HepG2 (cell line): ENCODE data around the gene HSPA1B. TPM values are rescaled to one million over a fixed set of nuclear protein-coding genes. Genes with fewer than 3 reads are reported as not detected.

Source experiments
- AGO1 ChIP-seq: fragments of 200-400 bp; formaldehyde crosslinking; IDR thresholded peaks from 2 replicates; pipeline ENCODE4 v1.6.1; 2017; ENCODE audit warnings: mild to moderate bottlenecking, low read depth, low read length, moderate library complexity; ENCODE audit not compliant: poor library complexity, severe bottlenecking
- AHR ChIP-seq: IDR thresholded peaks from 2 replicates; pipeline ENCODE4 v1.6.1; 2018; ENCODE audit warnings: missing genetic modification reagents, missing compliant biosample characterization
- FLYWCH1 ChIP-seq: sonication (generic); formaldehyde crosslinking; IDR thresholded peaks from 2 replicates; pipeline ENCODE4 v1.8.1; 2023; ENCODE audit warnings: mild to moderate bottlenecking, missing genetic modification reagents
- HNF1A ChIP-seq, 2 experiments: sonication (generic) in 1 of 2; formaldehyde crosslinking in 1 of 2; IDR thresholded peaks; 2 replicates each; pipeline versions ENCODE4 v1.4.0 to v1.6.1; 2016 to 2020; ENCODE audit warnings: borderline replicate concordance in 1 of 2, low read depth in 1 of 2, mild to moderate bottlenecking in 1 of 2, missing genetic modification reagents in 1 of 2
- MED8 ChIP-seq: sonication (generic); formaldehyde crosslinking; IDR thresholded peaks from 2 replicates; pipeline ENCODE4 v1.8.1; 2023; ENCODE audit warnings: mild to moderate bottlenecking, missing genetic modification reagents; ENCODE audit not compliant: insufficient replicate concordance
- MTF1 ChIP-seq: sonication (generic); formaldehyde crosslinking; IDR thresholded peaks from 2 replicates; pipeline ENCODE4 v1.5.0; 2020; ENCODE audit warnings: missing genetic modification reagents
- NR0B2 ChIP-seq: sonication (generic); formaldehyde crosslinking; IDR thresholded peaks from 2 replicates; pipeline ENCODE4 v1.4.0; 2020; ENCODE audit warnings: mild to moderate bottlenecking, missing genetic modification reagents
- POLR2AphosphoS5 ChIP-seq: IDR thresholded peaks from 2 replicates; pipeline ENCODE4 v1.6.1; 2012; ENCODE audit warnings: low read depth, low read length
- POLR2G ChIP-seq: fragments of 200-400 bp; formaldehyde crosslinking; IDR thresholded peaks from 2 replicates; pipeline ENCODE4 v1.6.1; 2018; ENCODE audit warnings: mild to moderate bottlenecking, low read depth, low read length, moderate library complexity
- TGIF2 ChIP-seq: IDR thresholded peaks from 2 replicates; pipeline ENCODE4 v1.6.1; 2016; ENCODE audit warnings: control low read depth, missing compliant biosample characterization
- ZFP90 ChIP-seq: sonication (generic); formaldehyde crosslinking; IDR thresholded peaks from 2 replicates; pipeline ENCODE4 v1.8.0; 2022; ENCODE audit warnings: missing genetic modification reagents, mild to moderate bottlenecking, inconsistent platforms, borderline replicate concordance
- ZNF142 ChIP-seq: sonication (generic); formaldehyde crosslinking; IDR thresholded peaks from 2 replicates; pipeline ENCODE4 v1.4.0; 2020; ENCODE audit warnings: missing genetic modification reagents
- ZNF263 ChIP-seq: sonication (generic); formaldehyde crosslinking; IDR thresholded peaks from 2 replicates; pipeline ENCODE4 v1.4.0; 2020; ENCODE audit warnings: missing genetic modification reagents
- ZNF335 ChIP-seq: sonication (generic); formaldehyde crosslinking; IDR thresholded peaks from 2 replicates; pipeline ENCODE4 v1.4.0; 2020; ENCODE audit warnings: missing genetic modification reagents
- ZNF350 ChIP-seq: sonication (generic); formaldehyde crosslinking; IDR thresholded peaks from 2 replicates; pipeline ENCODE4 v1.4.0; 2020; ENCODE audit warnings: mild to moderate bottlenecking, low read depth, missing genetic modification reagents, borderline replicate concordance
- ZNF354B ChIP-seq: sonication (generic); formaldehyde crosslinking; IDR thresholded peaks from 2 replicates; pipeline ENCODE4 v1.8.0; 2022; ENCODE audit warnings: mild to moderate bottlenecking, missing genetic modification reagents
- polyA plus RNA-seq, 8 experiments: library from polyadenylated mRNA; depleted of rRNA in 3 of 8; stranded (reverse) in 7 of 8; unstranded in 1 of 8; fragments of >200 nt; fragmentation: Illumina TruSeq in 4 of 8; extraction: Trizol in 4 of 8; gene quantifications; 2 replicates each; pipeline versions ENCODE4 v1.2.1 to v1.2.3, GENCODE V29; 2011 to 2016; ENCODE audit warnings: low read depth in 4 of 8, missing spikeins in 1 of 8, mixed read lengths in 1 of 8; ENCODE audit not compliant: insufficient read depth in 1 of 8
- total RNA-seq, 5 experiments: library from RNA; depleted of rRNA; stranded (reverse); fragments of >200 nt; fragmentation: Illumina TruSeq; extraction: Trizol; gene quantifications; 2 replicates each; pipeline ENCODE4 v1.2.3, GENCODE V29; 2016; ENCODE audit warnings: low read depth in 1 of 5
- TF ChIP-seq, protein P1 (sequence below): sonication (generic); formaldehyde crosslinking; IDR thresholded peaks from 2 replicates; pipeline ENCODE4 v1.5.0; 2020; ENCODE audit warnings: mild to moderate bottlenecking, missing genetic modification reagents, borderline replicate concordance

The HSPA1B gene
- total and polyA plus RNA-seq, 2 of the 13 experiments (the other 11 are each of a cell fraction or from before 2014, with no cell fraction given): 26.0 to 186 TPM

DNA sequence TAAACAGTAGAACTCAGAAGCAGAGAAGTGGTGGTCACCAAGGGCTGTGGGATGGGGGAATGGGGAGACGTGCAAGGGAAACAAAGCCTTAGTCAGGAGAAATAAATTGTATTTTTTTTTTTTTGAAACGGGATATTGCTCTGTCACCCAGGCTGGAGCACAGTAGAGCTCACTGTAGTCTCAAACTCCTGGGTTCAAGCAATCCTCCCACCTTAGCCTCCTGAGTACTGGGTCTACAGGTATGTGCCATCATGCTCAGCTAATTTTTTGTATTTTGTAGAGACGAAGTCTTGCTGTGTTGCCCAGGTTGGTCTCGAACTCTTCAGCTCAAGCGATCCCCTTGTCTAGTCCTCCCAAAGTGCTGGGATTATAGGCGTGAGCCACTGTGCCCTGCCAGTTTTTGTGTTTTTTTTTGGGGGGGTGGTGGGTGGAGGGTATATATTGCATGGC lies 3.4 kb downstream of the HSPA1B start (continued):
- TF ChIP-seq TGIF2 (CRISPR knock-in tag): 0 out of 2 replicates have a peak, but pooled peaks have one; percentile 32
- no peak for TF ChIP-seq MTF1 (CRISPR knock-in tag)
- TF ChIP-seq NR0B2: no peak
- TF ChIP-seq HNF1A (IDR thresholded peaks at IDR 0.05; ENCODE audit: low read depth): no peak
- TF ChIP-seq HNF1A (CRISPR knock-in tag; IDR thresholded peaks at IDR 0.05; ENCODE audit: borderline replicate concordance): no peak
- no peak for TF ChIP-seq ZNF354B (CRISPR knock-in tag)
- no peak for TF ChIP-seq POLR2AphosphoS5
- TF ChIP-seq ZNF142 (CRISPR knock-in tag): 0 out of 2 replicates have a peak, but pooled peaks have one; percentile 27
- TF ChIP-seq ZNF335 (CRISPR knock-in tag): no peak
- TF ChIP-seq, protein P1, sequence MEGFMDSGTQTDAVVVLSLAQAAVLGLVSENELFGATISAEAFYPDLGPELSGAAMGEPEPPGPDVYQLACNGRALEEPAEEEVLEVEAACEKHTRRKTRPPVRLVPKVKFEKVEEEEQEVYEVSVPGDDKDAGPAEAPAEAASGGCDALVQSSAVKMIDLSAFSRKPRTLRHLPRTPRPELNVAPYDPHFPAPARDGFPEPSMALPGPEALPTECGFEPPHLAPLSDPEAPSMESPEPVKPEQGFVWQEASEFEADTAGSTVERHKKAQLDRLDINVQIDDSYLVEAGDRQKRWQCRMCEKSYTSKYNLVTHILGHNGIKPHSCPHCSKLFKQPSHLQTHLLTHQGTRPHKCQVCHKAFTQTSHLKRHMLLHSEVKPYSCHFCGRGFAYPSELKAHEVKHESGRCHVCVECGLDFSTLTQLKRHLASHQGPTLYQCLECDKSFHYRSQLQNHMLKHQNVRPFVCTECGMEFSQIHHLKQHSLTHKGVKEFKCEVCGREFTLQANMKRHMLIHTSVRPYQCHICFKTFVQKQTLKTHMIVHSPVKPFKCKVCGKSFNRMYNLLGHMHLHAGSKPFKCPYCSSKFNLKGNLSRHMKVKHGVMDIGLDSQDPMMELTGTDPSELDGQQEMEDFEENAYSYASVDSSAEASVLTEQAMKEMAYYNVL: no peak
- no peak for TF ChIP-seq ZNF350
- no peak for TF ChIP-seq ZFP90 (CRISPR knock-in tag)
- no peak for TF ChIP-seq AHR (CRISPR knock-in tag)
- peak; percentile 61; the same call in 1 of the 2 replicates for TF ChIP-seq ZNF263 (CRISPR knock-in tag)
- TF ChIP-seq MED8 (CRISPR knock-in tag): no peak
- 0 out of 2 replicates have a peak, but pooled peaks have one; percentile 20 for TF ChIP-seq POLR2G
- TF ChIP-seq AGO1: peak; percentile 24
- TF ChIP-seq FLYWCH1: no peak
